CD4-positive, alpha-beta T cell treated with Interleukin-21 for 1 hour (primary cell): ENCODE measurements around the gene GPR89B.
"Not testable (repeated sequence)": the region's sequence is repeated elsewhere in the genome, so short reads cannot be mapped to it uniquely, and the experiment has no call there.

ENCODE experiments used
- DNase-seq: peaks from one replicate; pipeline ENCODE4 v3.0.0-alpha.2; 2020

GPR89B gene

GRCh38 chr1:147928236-147929132 is at the start of gene GPR89B:
GPR89B (plus strand) TSS chr1:147928420; CDS start chr1:147928537, 117 bp downstream.
- peak; percentile 95 for DNase-seq

GRCh38 chr1:147879911-147880310 is 48.3 kb upstream of the GPR89B start:
- no peak for DNase-seq

GRCh38 chr1:147882535-147882934 is 45.7 kb upstream of the GPR89B start:
- DNase-seq, result no peak

- DNase-seq, result peak; percentile 57
These were observed 37.9 kb upstream of the GPR89B start for GRCh38 chr1:147890177-147890790.

- DNase-seq, result no peak
These were observed 37.1 kb upstream of the GPR89B start for GRCh38 chr1:147891088-147891487.

- no peak for DNase-seq
These were observed 36.0 kb upstream of the GPR89B start for GRCh38 chr1:147892216-147892615.

GRCh38 chr1:147892731-147893214 is 35.4 kb upstream of the GPR89B start:
- DNase-seq, result peak; percentile 53

- DNase-seq, result no peak
These were observed 33.1 kb upstream of the GPR89B start for GRCh38 chr1:147895123-147895522.

- no peak for DNase-seq
These were observed 31.0 kb upstream of the GPR89B start for GRCh38 chr1:147897029-147897752.

- DNase-seq, result no peak
These were observed 30.4 kb upstream of the GPR89B start for GRCh38 chr1:147897789-147898188.

GRCh38 chr1:147902253-147902845 is 25.9 kb upstream of the GPR89B start, which contains the start of gene GJA8:
GJA8 (plus strand) TSS chr1:147902795; CDS start chr1:147907956, 5,161 bp downstream.
- DNase-seq, result no peak

- no peak for DNase-seq
These were observed 23.5 kb upstream of the GPR89B start for GRCh38 chr1:147904726-147905125.

- no peak for DNase-seq
These were observed 20.3 kb upstream of the GPR89B start for GRCh38 chr1:147907786-147908509.

GRCh38 chr1:147912553-147912952 is 15.7 kb upstream of the GPR89B start:
- DNase-seq, result no peak

- no peak for DNase-seq
These were observed 14.8 kb upstream of the GPR89B start for GRCh38 chr1:147913362-147913942.

GRCh38 chr1:147919896-147920295 is 8.3 kb upstream of the GPR89B start:
- DNase-seq, result no peak

GRCh38 chr1:147924813-147925212 is 3.4 kb upstream of the GPR89B start:
- DNase-seq, result no peak

- not testable (repeated sequence) for DNase-seq
These were observed 1.0 kb upstream of the GPR89B start for GRCh38 chr1:147927215-147927614.

GRCh38 chr1:147927689-147928088 is 531 bp upstream of the GPR89B start:
- DNase-seq, result not testable (repeated sequence)

- DNase-seq, result not testable (repeated sequence)
These were observed 2.9 kb downstream of the GPR89B start for GRCh38 chr1:147931137-147931536.

- not testable (repeated sequence) for DNase-seq
These were observed 7.1 kb downstream of the GPR89B start for GRCh38 chr1:147935296-147935695.

- DNase-seq, result not testable (repeated sequence)
These were observed 12.2 kb downstream of the GPR89B start for GRCh38 chr1:147940456-147940855.
